Naive thymus-derived CD4-positive, alpha-beta T cell (primary cell): ENCODE data around the gene ZC3H14. TPM values are rescaled to one million over a fixed set of nuclear protein-coding genes. Genes with fewer than 3 reads are reported as not detected.
"Not testable (repeated sequence)": the region's sequence is repeated elsewhere in the genome, so short reads cannot be mapped to it uniquely, and the experiment has no call there.

Experiments
- ATAC-seq: fragments of 150-1000 bp; cut with Tn5 transposase; 2 replicates; pipeline ENCODE4 v1.10.0; 2021; ENCODE audit warnings: mild to moderate bottlenecking, moderate library complexity
- CTCF ChIA-PET: fragments of 350-600 bp; sonication (Branson Sonifier 250); formaldehyde crosslinking; loops from one replicate; lab custom pipeline; 2021; ENCODE audit warnings: antibody characterized with exemption; lab: Charles Lee
- POLR2A ChIA-PET: fragments of 350-600 bp; sonication (Branson Sonifier 250); formaldehyde crosslinking; loops from one replicate; lab custom pipeline; 2021; ENCODE audit warnings: antibody characterized with exemption, inconsistent platforms; lab: Charles Lee
- DNase-seq, 9 donors: peaks; one replicate each; pipeline versions ENCODE4 v3.0.0 to v3.0.0-alpha.2; 2020 to 2022; ENCODE audit warnings: mixed read lengths in 1 of 9
- H3K27ac ChIP-seq: one replicate; pipeline ENCODE4 v1.7.0; 2013; ENCODE audit warnings: mild to moderate bottlenecking, low read depth, low read length, moderate library complexity
- H3K27me3 ChIP-seq, 2 donors: one replicate each; pipeline ENCODE4 v1.7.0; 2013; ENCODE audit warnings: low read length in 2 of 2, mild to moderate bottlenecking in 2 of 2, moderate library complexity in 2 of 2; ENCODE audit not compliant: control insufficient read depth in 2 of 2, insufficient read depth in 2 of 2
- H3K36me3 ChIP-seq, 3 experiments: 1 replicate in 2 of 3; 2 replicates in 1 of 3; pipeline ENCODE4 v1.7.0; 2013; ENCODE audit warnings: low read length in 3 of 3, mild to moderate bottlenecking in 3 of 3, moderate library complexity in 1 of 3; ENCODE audit not compliant: insufficient read depth in 3 of 3, control insufficient read depth in 2 of 3
- H3K4me1 ChIP-seq, 2 donors: one replicate each; pipeline ENCODE4 v1.7.0; 2013; ENCODE audit warnings: low read length in 2 of 2, mild to moderate bottlenecking in 2 of 2, moderate library complexity in 1 of 2; ENCODE audit not compliant: control insufficient read depth in 2 of 2, insufficient read depth in 2 of 2
- H3K4me3 ChIP-seq: 2 replicates; pipeline ENCODE4 v1.7.0; 2013; ENCODE audit warnings: mild to moderate bottlenecking, low read length
- H3K9me3 ChIP-seq, 3 experiments: 1 replicate in 2 of 3; 2 replicates in 1 of 3; pipeline ENCODE4 v1.7.0; 2013; ENCODE audit warnings: low read length in 3 of 3; ENCODE audit not compliant: control insufficient read depth in 2 of 3
- H3K27ac Mint-ChIP-seq, 9 donors: one replicate each; pipeline ENCODE4 v1.8.0; 2020 to 2022; ENCODE audit warnings: mixed read lengths in 9 of 9, mild to moderate bottlenecking in 8 of 9, moderate library complexity in 5 of 9, inconsistent platforms in 2 of 9
- H3K27me3 Mint-ChIP-seq, 5 donors: one replicate each; pipeline ENCODE4 v1.8.0; 2021 to 2022; ENCODE audit warnings: mixed read lengths in 5 of 5, mild to moderate bottlenecking in 1 of 5
- H3K36me3 Mint-ChIP-seq, 5 donors: one replicate each; pipeline ENCODE4 v1.8.0; 2020 to 2022; ENCODE audit warnings: mixed read lengths in 5 of 5, mild to moderate bottlenecking in 3 of 5, inconsistent platforms in 1 of 5
- H3K4me1 Mint-ChIP-seq, 7 donors: one replicate each; pipeline ENCODE4 v1.8.0; 2020 to 2022; ENCODE audit warnings: mixed read lengths in 7 of 7, mild to moderate bottlenecking in 3 of 7, inconsistent platforms in 1 of 7
- H3K4me3 Mint-ChIP-seq, 10 donors: one replicate each; pipeline ENCODE4 v1.8.0; 2020 to 2022; ENCODE audit warnings: mild to moderate bottlenecking in 10 of 10, mixed read lengths in 10 of 10, moderate library complexity in 6 of 10, inconsistent platforms in 2 of 10
- H3K9me3 Mint-ChIP-seq, 11 donors: one replicate each; pipeline ENCODE4 v1.8.0; 2020 to 2022; ENCODE audit warnings: mixed read lengths in 11 of 11, mild to moderate bottlenecking in 4 of 11, inconsistent platforms in 1 of 11, moderate library complexity in 1 of 11
- intact Hi-C, 2 donors: fragments of 100-400 bp; cut with micrococcal nuclease; formaldehyde crosslinking; loops; one replicate each; pipeline ENCODE4 v1.15.1; 2023
- polyA plus RNA-seq, 2 donors: library from polyadenylated mRNA; unstranded; fragments of 300-500 nt; fragmentation: Illumina TruSeq; gene quantifications; one replicate each; pipeline ENCODE4 v1.2.3, GENCODE V29; 2021
- total RNA-seq, 6 experiments: library from RNA in 5 of 6; stranded (reverse) in 5 of 6; gene quantifications; 1 replicate in 5 of 6; 2 replicates in 1 of 6; pipeline ENCODE4 v1.2.3 and lab custom pipeline; 2021 to 2026

The ZC3H14 gene
- total and polyA plus RNA-seq, 7 experiments from 2014 or later = 39.7 to 72.4 (median 45.6) TPM

- no peak overlapping the region for H3K27ac Mint-ChIP-seq
- H3K9me3 ChIP-seq = no peaks in the 10 kb centered on the region
- intact Hi-C loops = no loop called here
- ATAC-seq (no peak), DNase-seq (no peak)
- no peaks in the 10 kb centered on the region for H3K36me3 ChIP-seq
- no peak overlapping the region for H3K27ac ChIP-seq
- H3K27me3 ChIP-seq = no peaks in the 10 kb centered on the region
- H3K9me3 Mint-ChIP-seq = peaks cover 0 to 11% (median 4%) of the 10 kb centered on the region in 11 donors
- H3K4me3 ChIP-seq = no peak overlapping the region
- H3K4me1 ChIP-seq = no peaks in the 10 kb centered on the region
- H3K27me3 Mint-ChIP-seq = peaks cover 26 to 41% (median 29%) of the 10 kb centered on the region in 5 donors
- ChIA-PET CTCF (interaction anchor here (0.6 kb wide), 1 partner anchor 176 kb away, joined by 3 read pairs; no protein-coding TSS in a partner anchor), POLR2A (no interaction called here)
- H3K4me3 Mint-ChIP-seq = no peak overlapping the region
- peaks cover 0 to 5% (median 0%) of the 10 kb centered on the region in 5 donors for H3K36me3 Mint-ChIP-seq
- H3K4me1 Mint-ChIP-seq = peaks cover 0 to 3% (median 0%) of the 10 kb centered on the region in 7 donors
These were observed 41.0 kb upstream of the ZC3H14 start for GRCh38 chr14:88521818-88522217.

DNA sequence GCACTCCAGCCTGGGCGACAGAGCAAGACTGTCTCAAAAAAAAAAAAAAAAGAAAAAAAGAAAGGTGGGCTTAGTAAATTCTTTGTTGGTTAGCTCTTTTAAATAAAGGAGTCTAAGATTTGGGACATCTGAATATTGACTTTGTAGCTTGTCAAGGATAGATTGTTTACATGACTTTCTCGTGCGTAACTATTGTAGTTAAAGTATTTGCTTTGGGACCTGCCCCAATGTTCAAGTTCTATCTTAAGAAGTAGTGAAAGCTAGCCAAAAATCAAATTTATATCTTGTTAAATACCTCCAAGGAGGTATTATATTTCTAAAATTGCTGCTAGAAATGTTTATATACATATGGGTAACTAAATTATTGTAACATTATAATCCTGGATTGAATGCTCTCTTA, 40.4 kb upstream of the ZC3H14 start:
- no peak overlapping the region for H3K27ac ChIP-seq
- ChIA-PET POLR2A (no interaction called here), CTCF (interaction anchor here (0.6 kb wide), 1 partner anchor 175 kb away, joined by 3 read pairs; no protein-coding TSS in a partner anchor)
- Mint-ChIP-seq H3K4me1 (no peaks in the 10 kb centered on the region), H3K27ac (no peak overlapping the region), H3K27me3 (peaks cover 24 to 46% (median 32%) of the 10 kb centered on the region in 5 donors), H3K36me3 (peaks cover 0 to 5% (median 0%) of the 10 kb centered on the region in 5 donors), H3K9me3 (peaks cover 0 to 11% (median 4%) of the 10 kb centered on the region in 11 donors), H3K4me3 (no peak overlapping the region)
- no peaks in the 10 kb centered on the region for H3K4me1 ChIP-seq
- intact Hi-C loops = no loop called here
- no peaks in the 10 kb centered on the region for H3K36me3 ChIP-seq
- no peak for ATAC-seq
- no peak overlapping the region for H3K4me3 ChIP-seq
- no peak for DNase-seq
- H3K9me3 ChIP-seq = no peaks in the 10 kb centered on the region
- H3K27me3 ChIP-seq = no peaks in the 10 kb centered on the region

GRCh38 chr14:88529889-88530288, 32.9 kb upstream of the ZC3H14 start:
- DNase-seq, H3K4me3 ChIP-seq, H3K27ac Mint-ChIP-seq, intact Hi-C loops, CTCF ChIA-PET, H3K36me3 ChIP-seq, H3K4me3 Mint-ChIP-seq, H3K4me1 Mint-ChIP-seq, H3K27me3 ChIP-seq, POLR2A ChIA-PET, H3K27ac ChIP-seq, H3K36me3 Mint-ChIP-seq, H3K9me3 ChIP-seq, ATAC-seq, H3K4me1 ChIP-seq: not testable (repeated sequence)
- Mint-ChIP-seq H3K9me3 (peaks cover 3 to 30% (median 12%) of the 10 kb centered on the region in 11 donors), H3K27me3 (peaks cover 21 to 34% (median 30%) of the 10 kb centered on the region in 5 donors)

GRCh38 chr14:88533064-88533602, 29.7 kb upstream of the ZC3H14 start:
- H3K4me3 ChIP-seq = no peak overlapping the region
- H3K36me3 ChIP-seq = no peaks in the 10 kb centered on the region
- H3K27me3 ChIP-seq = no peaks in the 10 kb centered on the region
- intact Hi-C loops = no loop called here
- H3K36me3 Mint-ChIP-seq = peaks cover 0 to 6% (median 3%) of the 10 kb centered on the region in 5 donors
- no peak overlapping the region for H3K27ac ChIP-seq
- H3K27me3 Mint-ChIP-seq = peaks cover under 1 to 16% (median 14%) of the 10 kb centered on the region in 5 donors
- DNase-seq (no peak), ATAC-seq (no peak)
- H3K9me3 ChIP-seq = peaks cover 0 to 4% (median 0%) of the 10 kb centered on the region in 3 experiments
- no peak overlapping the region for H3K27ac Mint-ChIP-seq
- H3K4me1 Mint-ChIP-seq = no peaks in the 10 kb centered on the region
- ChIA-PET CTCF (no interaction called here), POLR2A (no interaction called here)
- H3K4me1 ChIP-seq = no peaks in the 10 kb centered on the region
- no peak overlapping the region for H3K4me3 Mint-ChIP-seq
- H3K9me3 Mint-ChIP-seq = peaks cover 3 to 26% (median 12%) of the 10 kb centered on the region in 11 donors

DNA sequence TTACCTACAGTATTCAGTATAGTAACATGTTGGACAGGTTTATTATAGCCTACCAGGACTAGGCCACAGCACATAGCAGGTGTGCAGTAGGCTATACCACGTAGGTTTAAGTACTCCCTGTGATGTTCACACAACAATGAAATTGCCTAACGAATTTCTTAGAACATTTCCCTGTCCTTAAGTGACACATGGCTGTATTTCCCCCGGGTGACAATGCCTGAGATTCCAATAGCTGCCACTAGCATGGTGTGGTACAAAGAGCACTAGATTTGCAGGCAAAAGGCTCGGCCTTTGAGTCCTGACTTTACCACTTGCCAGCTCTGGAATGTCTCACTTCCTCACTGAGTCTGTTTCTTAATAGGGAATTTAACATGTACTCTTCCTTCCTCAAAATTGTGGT, 27.7 kb upstream of the ZC3H14 start:
- H3K36me3 Mint-ChIP-seq = peaks cover 0 to 3% (median 0%) of the 10 kb centered on the region in 5 donors
- H3K9me3 ChIP-seq = no peaks in the 10 kb centered on the region
- ATAC-seq = peak; percentile 58

DNA sequence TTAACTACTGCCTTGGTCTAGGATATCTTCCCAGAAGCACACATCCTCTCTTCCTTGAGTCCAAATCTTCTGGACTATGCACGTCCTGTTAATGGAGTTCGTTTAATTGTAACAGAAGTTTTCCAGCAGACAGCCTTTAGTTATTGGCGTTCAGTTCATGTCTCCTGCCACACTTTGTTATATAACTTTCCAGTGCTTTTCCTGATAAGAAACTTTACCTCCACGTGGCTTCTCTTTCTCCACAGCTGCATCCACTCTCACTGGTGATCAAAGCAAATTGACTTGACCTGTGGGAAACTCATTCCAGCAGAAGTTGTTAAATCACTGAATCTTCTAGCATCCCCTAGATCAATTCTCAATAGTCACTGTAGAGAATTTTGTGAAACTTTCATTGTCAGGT, 27.0 kb upstream of the ZC3H14 start:
- intact Hi-C loops = no loop called here
- no peak overlapping the region for H3K4me3 Mint-ChIP-seq
- ChIA-PET POLR2A (no interaction called here), CTCF (no interaction called here)
- no peaks in the 10 kb centered on the region for H3K36me3 ChIP-seq
- no peaks in the 10 kb centered on the region for H3K4me1 Mint-ChIP-seq
- ATAC-seq = no peak
- H3K4me1 ChIP-seq = no peaks in the 10 kb centered on the region
- peaks cover 0 to under 1% (median 0%) of the 10 kb centered on the region in 11 donors for H3K9me3 Mint-ChIP-seq
- no peaks in the 10 kb centered on the region for H3K9me3 ChIP-seq
- peaks cover under 1 to 14% (median 7%) of the 10 kb centered on the region in 5 donors for H3K27me3 Mint-ChIP-seq
- H3K27ac Mint-ChIP-seq = no peak overlapping the region
- H3K36me3 Mint-ChIP-seq = no peaks in the 10 kb centered on the region
- no peak overlapping the region for H3K4me3 ChIP-seq
- no peaks in the 10 kb centered on the region for H3K27me3 ChIP-seq
- no peak for DNase-seq
- H3K27ac ChIP-seq = no peak overlapping the region

More for the DNA sequence above, 27.7 kb upstream of the ZC3H14 start:
- ChIA-PET CTCF (no interaction called here), POLR2A (no interaction called here)
- no peak overlapping the region for H3K4me3 Mint-ChIP-seq
- no peaks in the 10 kb centered on the region for H3K27me3 ChIP-seq
- H3K4me1 Mint-ChIP-seq = no peaks in the 10 kb centered on the region
- H3K4me3 ChIP-seq = no peak overlapping the region
- H3K4me1 ChIP-seq = no peaks in the 10 kb centered on the region
- peaks cover 0 to 7% (median 5%) of the 10 kb centered on the region in 11 donors for H3K9me3 Mint-ChIP-seq
- no peak overlapping the region for H3K27ac ChIP-seq
- no peak overlapping the region for H3K27ac Mint-ChIP-seq
- intact Hi-C loops = no loop called here
- H3K27me3 Mint-ChIP-seq = peaks cover 0 to 19% (median 9%) of the 10 kb centered on the region in 5 donors
- no peak for DNase-seq
- H3K36me3 ChIP-seq = no peaks in the 10 kb centered on the region

- Histone ChIP-seq H3K27ac (no peak overlapping the region), H3K4me1 (no peaks in the 10 kb centered on the region), H3K4me3 (no peak overlapping the region), H3K36me3 (no peaks in the 10 kb centered on the region), H3K27me3 (no peaks in the 10 kb centered on the region), H3K9me3 (no peaks in the 10 kb centered on the region)
- H3K36me3 Mint-ChIP-seq = no peaks in the 10 kb centered on the region
- CTCF ChIA-PET = no interaction called here
- POLR2A ChIA-PET = no interaction called here
- ATAC-seq = no peak
- no peak for DNase-seq
- H3K27me3 Mint-ChIP-seq = peaks cover 9 to 14% (median 11%) of the 10 kb centered on the region in 5 donors
- no peaks in the 10 kb centered on the region for H3K9me3 Mint-ChIP-seq
- H3K4me1 Mint-ChIP-seq = no peaks in the 10 kb centered on the region
- H3K4me3 Mint-ChIP-seq = no peak overlapping the region
- intact Hi-C loops = no loop called here
- no peak overlapping the region for H3K27ac Mint-ChIP-seq
These were observed 21.5 kb upstream of the ZC3H14 start for GRCh38 chr14:88541324-88541723.
